OCI-LY1 (cell line): ENCODE results near the gene PGF.

ENCODE experiments used
- CTCF ChIP-seq: fragments of 200-600 bp; sonication (generic), shearing (Covaris generic); IDR thresholded peaks from 2 replicates; pipeline ENCODE4 v1.5.1; 2017; ENCODE audit warnings: mild to moderate bottlenecking, antibody characterized with exemption, low read length, moderate library complexity, mixed read lengths
- EZH2 ChIP-seq: fragments of 200-600 bp; sonication (generic), shearing (Covaris generic); IDR thresholded peaks from 2 replicates; pipeline ENCODE4 v1.8.0; 2017; ENCODE audit warnings: borderline replicate concordance, mixed run types, mild to moderate bottlenecking, antibody characterized with exemption, low read length, moderate library complexity, mixed read lengths

- no peak for TF ChIP-seq CTCF
- no peak for TF ChIP-seq EZH2
Measured at GRCh38 chr14:74956027-74956279, 556 bp upstream of the PGF start.
